ENCODE measurements around the gene PPP1R12A. TPM values are rescaled to one million over a fixed set of nuclear protein-coding genes. Genes with fewer than 3 reads are reported as not detected.

PPP1R12A gene
- total RNA-seq, 6 experiments from 2014 or later, result 104 to 122 (median 113) TPM

- no peak for TF ChIP-seq CTCF (IDR thresholded peaks at IDR 0.05)
- Mint-ChIP-seq H3K36me3 (ENCODE audit: low read depth) (no peaks in the 10 kb centered on the region), H3K27ac (no peak overlapping the region), H3K4me1 (ENCODE audit: low read depth) (peaks cover 18% of the 10 kb centered on the region), H3K4me3 (no peak overlapping the region), H3K27me3 (ENCODE audit: insufficient read depth) (no peaks in the 10 kb centered on the region), H3K9me3 (no peaks in the 10 kb centered on the region)
- no peak for DNase-seq
Measured at GRCh38 chr12:79975143-79975542, 40.2 kb upstream of the PPP1R12A start.

GRCh38 chr12:79973801-79974200 is 38.9 kb upstream of the PPP1R12A start:
- Mint-ChIP-seq H3K36me3 (ENCODE audit: low read depth) (no peaks in the 10 kb centered on the region), H3K9me3 (no peaks in the 10 kb centered on the region), H3K27me3 (ENCODE audit: insufficient read depth) (no peaks in the 10 kb centered on the region), H3K4me1 (ENCODE audit: low read depth) (peaks cover 16% of the 10 kb centered on the region), H3K27ac (no peak overlapping the region), H3K4me3 (no peak overlapping the region)
- no peak for TF ChIP-seq CTCF (IDR thresholded peaks at IDR 0.05)
- no peak for DNase-seq

- Mint-ChIP-seq H3K4me3 (no peak overlapping the region), H3K4me1 (ENCODE audit: low read depth) (no peaks in the 10 kb centered on the region), H3K36me3 (ENCODE audit: low read depth) (no peaks in the 10 kb centered on the region), H3K9me3 (no peaks in the 10 kb centered on the region), H3K27ac (no peak overlapping the region), H3K27me3 (ENCODE audit: insufficient read depth) (no peaks in the 10 kb centered on the region; the same call in 1 of the 2 replicates)
- no peak for TF ChIP-seq CTCF (IDR thresholded peaks at IDR 0.05)
- DNase-seq, result no peak
Measured at GRCh38 chr12:79964100-79964627, 29.3 kb upstream of the PPP1R12A start.

- no peak for DNase-seq
- Mint-ChIP-seq H3K27me3 (ENCODE audit: insufficient read depth) (no peaks in the 10 kb centered on the region; the same call in 1 of the 2 replicates), H3K36me3 (ENCODE audit: low read depth) (no peaks in the 10 kb centered on the region), H3K4me1 (ENCODE audit: low read depth) (no peaks in the 10 kb centered on the region), H3K4me3 (no peak overlapping the region), H3K27ac (no peak overlapping the region), H3K9me3 (no peaks in the 10 kb centered on the region)
- TF ChIP-seq CTCF (IDR thresholded peaks at IDR 0.05), result no peak
Measured at GRCh38 chr12:79961411-79961810, 26.5 kb upstream of the PPP1R12A start.

GRCh38 chr12:79959484-79959883 is 24.6 kb upstream of the PPP1R12A start:
- Mint-ChIP-seq H3K4me1 (ENCODE audit: low read depth) (no peaks in the 10 kb centered on the region; the same call in 1 of the 2 replicates), H3K27ac (no peak overlapping the region), H3K27me3 (ENCODE audit: insufficient read depth) (no peaks in the 10 kb centered on the region; the same call in 1 of the 2 replicates), H3K36me3 (ENCODE audit: low read depth) (peaks cover 11% of the 10 kb centered on the region), H3K9me3 (peaks cover 10% of the 10 kb centered on the region), H3K4me3 (no peak overlapping the region)
- DNase-seq, result no peak
- TF ChIP-seq CTCF (IDR thresholded peaks at IDR 0.05), result no peak

GRCh38 chr12:79956896-79957295 is 22.0 kb upstream of the PPP1R12A start:
- Mint-ChIP-seq H3K27me3 (ENCODE audit: insufficient read depth) (no peaks in the 10 kb centered on the region), H3K4me1 (ENCODE audit: low read depth) (peaks cover 8% of the 10 kb centered on the region), H3K36me3 (ENCODE audit: low read depth) (peaks cover 17% of the 10 kb centered on the region), H3K27ac (no peak overlapping the region), H3K4me3 (no peak overlapping the region), H3K9me3 (peaks cover 10% of the 10 kb centered on the region)
- DNase-seq, result peak; percentile 11
- no peak for TF ChIP-seq CTCF (IDR thresholded peaks at IDR 0.05)

All from HFFc6 (cell line).